ENCODE data around the gene ZNF431. TPM values are rescaled to one million over a fixed set of nuclear protein-coding genes. Genes with fewer than 3 reads are reported as not detected.

ZNF431 gene
- total RNA-seq (2021; fragmentation: NEBNext Ultra II Directional; extraction: Animal tissue kit (Norgen Biotek cat#: 25700)) (43.2 and 47.3 TPM in 2 replicates), polyA plus RNA-seq (2011; rRNA removed) (6.7 and 7.8 TPM in 2 replicates), polyA minus RNA-seq (2011; rRNA and poly(A)+ RNA removed) (36.0 and 38.1 TPM in 2 replicates)
- 13.8 TPM for polyA plus RNA-seq (2011; cell fraction: cytosol; rRNA removed)
- 35.5 TPM for polyA plus RNA-seq (2011; cell fraction: nucleus; rRNA removed)
- polyA plus RNA-seq (2012, experiment 1 of 2), result 18.9 to 29.0 TPM (median 28.3 TPM) in 4 replicates
- polyA plus RNA-seq (2012, experiment 2 of 2), result 1.8 TPM
- 42.2 TPM for polyA plus RNA-seq (2013, experiment 1 of 2)
- 35.7 TPM for polyA plus RNA-seq (2013, experiment 2 of 2)
- polyA minus RNA-seq (2011; cell fraction: cytosol; rRNA and poly(A)+ RNA removed), result 49.5 TPM
- 136 TPM for polyA minus RNA-seq (2011; cell fraction: nucleus; rRNA and poly(A)+ RNA removed)
- long read RNA-seq, experiment 1, partial matches to known transcripts, result 0 of 17 reads
- long read RNA-seq, experiment 1, other reads (novel, unspliced or antisense), result 16 of 17 reads
- long read RNA-seq, experiment 2, partial matches to known transcripts, result 0 of 9 reads
- long read RNA-seq, experiment 2, other reads (novel, unspliced or antisense), result 9 of 9 reads

DNA sequence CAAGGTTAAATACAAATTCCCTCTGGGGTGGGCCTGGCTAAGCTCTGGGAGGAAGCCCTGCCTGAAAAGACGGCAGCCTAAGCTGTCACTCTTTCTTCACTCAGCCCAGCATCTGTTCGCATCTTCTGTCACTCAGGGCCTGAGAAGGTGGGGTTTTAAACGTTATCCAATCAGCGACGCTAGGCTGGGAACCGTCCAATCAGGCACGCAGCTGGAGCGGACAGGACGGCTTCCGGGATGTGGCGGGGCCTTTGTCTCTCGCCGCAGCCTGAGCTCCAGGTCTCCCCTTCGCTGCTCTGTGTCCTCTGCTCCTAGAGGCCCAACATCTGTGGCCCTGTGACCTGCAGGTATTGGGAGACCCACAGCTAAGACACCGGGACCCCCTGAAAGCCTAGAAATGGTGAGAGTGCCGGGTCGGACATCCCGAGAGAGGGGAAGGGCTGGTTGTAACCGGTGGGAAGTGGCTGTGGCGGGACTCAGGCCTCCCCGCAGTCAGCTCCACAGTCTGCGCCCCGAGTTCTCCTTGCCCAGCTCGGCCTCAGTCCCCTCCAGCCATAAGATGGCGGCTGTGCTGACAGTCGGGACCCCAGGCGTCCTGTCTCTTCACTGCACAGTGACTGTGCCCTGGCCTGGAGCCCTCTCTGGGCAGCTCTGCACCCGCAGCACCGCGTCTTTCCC lies at the start of gene ZNF431:
ZNF431 (plus strand) TSS at position 254 of the 678 bp plus-strand sequence; CDS start at position 398, 144 bp downstream.
- Histone ChIP-seq H4K20me1 (replicated peaks in 1 of 2; ENCODE audit: control insufficient read depth in 1 of 2, insufficient read depth in 2 of 2, low read length in 2 of 2) (no peaks in the 10 kb centered on the region), H3K23ac (ENCODE audit: insufficient read length) (no peak within 1 kb of the TSS), H2BK12ac (ENCODE audit: low read depth, low read length) (peak within 1 kb of the TSS; percentile 45; the same call in 1 of the 2 replicates), H2BK20ac (ENCODE audit: low read length) (no peak within 1 kb of the TSS), H3K18ac (ENCODE audit: extremely low read depth, low read length) (peak within 1 kb of the TSS; percentile 48; the same call in 1 of the 2 replicates), H3K4ac (replicated peaks; ENCODE audit: insufficient read length, low read depth, low read length) (no peak within 1 kb of the TSS), H3K79me2 (ENCODE audit: control insufficient read depth in 1 of 2, insufficient read depth in 2 of 2, low read length in 2 of 2) (peaks cover 0 to 27% of the 10 kb centered on the region in 2 experiments; a peak in 2 of 4 replicates), H3K23me2 (ENCODE audit: low read depth, low read length) (no peaks in the 10 kb centered on the region), H3K36me3 (ENCODE audit: control insufficient read depth in 2 of 4, insufficient read depth in 4 of 4, low read length in 3 of 4) (peaks cover 7 to 37% (median 24%) of the 10 kb centered on the region in 4 experiments; a peak in 7 of 8 replicates), H3K4me2 (ENCODE audit: insufficient read depth in 1 of 2, low read depth in 2 of 2, low read length in 2 of 2) (peak within 1 kb of the TSS; percentile 67 to 71), H2BK15ac (ENCODE audit: low read length) (no peak within 1 kb of the TSS), H2AK5ac (ENCODE audit: low read depth, low read length) (no peak within 1 kb of the TSS), H3K79me1 (ENCODE audit: low read depth, low read length) (0 out of 2 replicates have a peak, but pooled peaks cover 2% of the 10 kb centered on the region), H2BK5ac (ENCODE audit: low read depth, low read length) (peak within 1 kb of the TSS; percentile 94), H4K91ac (replicated peaks; ENCODE audit: insufficient read length, low read length) (no peak within 1 kb of the TSS), H3K27me3 (replicated peaks in 1 of 4; ENCODE audit: control insufficient read depth in 3 of 4, extremely low read depth in 1 of 4, insufficient read depth in 3 of 4, low read length in 3 of 4) (no peaks in the 10 kb centered on the region), H2BK120ac (replicated peaks; ENCODE audit: low read depth, low read length) (no peak within 1 kb of the TSS), H3K4me3 (ENCODE audit: extremely low read depth in 1 of 4, insufficient read depth in 2 of 4, low read depth in 3 of 4, low read length in 4 of 4) (peak within 1 kb of the TSS; percentile 90 to 93 (median 92)), H3K9me3 (ENCODE audit: insufficient read depth in 2 of 2, low read depth in 1 of 2, low read length in 1 of 2) (peaks cover 7% of the 10 kb centered on the region in 2 experiments; a peak in 3 of 4 replicates), H2AFZ (ENCODE audit: low read length) (peak within 1 kb of the TSS; percentile 86), H4K8ac (ENCODE audit: extremely low read depth, insufficient read depth, low read length) (peak within 1 kb of the TSS; percentile 100), H3K9ac (replicated peaks in 1 of 4; ENCODE audit: extremely low read depth in 1 of 4, low read depth in 3 of 4, low read length in 3 of 4) (peak within 1 kb of the TSS; percentile 75 to 98 (median 93)), H3K4me1 (replicated peaks in 1 of 4; ENCODE audit: control insufficient read depth in 3 of 4, insufficient read depth in 4 of 4, low read length in 3 of 4) (no peaks in the 10 kb centered on the region; a peak in 1 of 7 replicates), H3K14ac (ENCODE audit: insufficient read length) (no peak within 1 kb of the TSS), H4K5ac (ENCODE audit: insufficient read length, low read depth, low read length) (peak within 1 kb of the TSS; percentile 76), H3K27ac (ENCODE audit: low read depth, low read length) (peak within 1 kb of the TSS; percentile 92), H3K56ac (replicated peaks; ENCODE audit: insufficient read length, low read depth, low read length) (no peak within 1 kb of the TSS)
- 1% methylated on average over 28 of the region's 30 CpGs; no CpG with 5 or more reads in 1 of the 2 experiments for WGBS, 2 experiments (ENCODE audit: extremely low coverage in 1 of 2, insufficient coverage in 1 of 2, insufficient read length in 1 of 2, insufficient replicate concordance in 2 of 2, low coverage in 1 of 2, low lambda C conversion rate in 2 of 2, missing lambda C conversion rate in 1 of 2)
- FAIRE-seq, result peak; percentile 84
- ChIA-PET POLR2A (ENCODE audit: partially characterized antibody) (interaction anchor here (0.6 to 2.3 kb wide), 21 partner anchors 9 to 627 kb away, joined by 3 to 13 read pairs (median 4); partner anchors contain the start of genes ZNF66, ZNF714 and ZNF85), CTCF (ENCODE audit: partially characterized antibody) (interaction anchor here (0.9 kb wide), 1 partner anchor 322 kb away, joined by 3 read pairs; no protein-coding TSS in a partner anchor)
- peak; percentile 84 to 87 for DNase-seq (ENCODE audit: low read depth in 1 of 2, low spot score in 2 of 2)
- TF ChIP-seq SP1 (IDR thresholded peaks at IDR 0.05; ENCODE audit: low read depth, low read length), result peak; percentile 90
- TF ChIP-seq POLR2AphosphoS5 (IDR thresholded peaks at IDR 0.05; ENCODE audit: low read depth, low read length), result peak; percentile 94
- no peak; the same call in 1 of the 2 replicates for TF ChIP-seq KDM5A (IDR thresholded peaks at IDR 0.05; ENCODE audit: low read length)
- no peak for TF ChIP-seq SIX5 (IDR thresholded peaks at IDR 0.05; ENCODE audit: low read depth, low read length)
- TF ChIP-seq NRF1 (IDR thresholded peaks at IDR 0.05; ENCODE audit: low read depth, low read length), result no peak
- peak; percentile 88 for TF ChIP-seq TBP (IDR thresholded peaks at IDR 0.05; ENCODE audit: low read depth, low read length)
- no peak for TF ChIP-seq SUZ12 (IDR thresholded peaks at IDR 0.05; ENCODE audit: low read length)
- peak; percentile 87 for TF ChIP-seq ASH2L (IDR thresholded peaks at IDR 0.05; ENCODE audit: low read length)
- TF ChIP-seq TAF1 (IDR thresholded peaks at IDR 0.05; ENCODE audit: low read depth, low read length), result peak; percentile 93
- peak; percentile 38 for TF ChIP-seq KDM4A (IDR thresholded peaks at IDR 0.05; ENCODE audit: low read depth, low read length, severe bottlenecking)
- TF ChIP-seq CHD2 (IDR thresholded peaks at IDR 0.05; ENCODE audit: low read length), result peak; percentile 68
